Muscle of leg (tissue), 11 donors: ENCODE results near the gene PRKAR1B. TPM values are rescaled to one million over a fixed set of nuclear protein-coding genes. Genes with fewer than 3 reads are reported as not detected.

Source experiments
- DNase-seq: peaks from one replicate; pipeline ENCODE4 v3.0.0; 2013
- H3K27ac ChIP-seq: one replicate; pipeline ENCODE4 v1.5.1; 2013; ENCODE audit warnings: mild to moderate bottlenecking, low read length, control low read depth
- H3K27me3 ChIP-seq: one replicate; pipeline ENCODE4 v1.6.1; 2013; ENCODE audit warnings: low read length; ENCODE audit not compliant: control insufficient read depth, insufficient read depth
- H3K36me3 ChIP-seq: one replicate; pipeline ENCODE4 v1.6.1; 2013; ENCODE audit warnings: low read length; ENCODE audit not compliant: control insufficient read depth, insufficient read depth
- H3K4me1 ChIP-seq: one replicate; pipeline ENCODE4 v1.6.1; 2013; ENCODE audit warnings: low read length; ENCODE audit not compliant: control insufficient read depth, insufficient read depth
- H3K4me3 ChIP-seq: one replicate; pipeline ENCODE4 v1.5.1; 2013; ENCODE audit warnings: low read length, control low read depth
- H3K9me3 ChIP-seq: replicated peaks from 2 replicates; pipeline ENCODE4 v1.6.1; 2013; ENCODE audit warnings: low read depth, low read length; ENCODE audit not compliant: control insufficient read depth
- WGBS: methylation state at CpG from one replicate; pipeline ENCODE4 v1.1.5; 2013; ENCODE audit warnings: missing lambda C conversion rate; ENCODE audit not compliant: insufficient coverage; 5-methylcytosine and 5-hydroxymethylcytosine counted together
- polyA plus RNA-seq, 8 donors: library from polyadenylated mRNA; unstranded; fragments of 120-200 nt; gene quantifications; one replicate each; pipeline versions ENCODE4 v1.2.1 to v1.2.3, GENCODE V29; 2013; ENCODE audit warnings: inconsistent platforms in 1 of 8, low replicate concordance in 1 of 8; ENCODE audit not compliant: insufficient read length in 8 of 8, insufficient read depth in 1 of 8
- total RNA-seq: library from RNA; stranded (reverse); fragments of 120-200 nt; gene quantifications from one replicate; pipeline ENCODE4 v1.2.4, GENCODE V29; 2013

Gene PRKAR1B
- total and polyA plus RNA-seq, 9 donors, result 23.1 to 45.4 (median 35.0) TPM

DNA sequence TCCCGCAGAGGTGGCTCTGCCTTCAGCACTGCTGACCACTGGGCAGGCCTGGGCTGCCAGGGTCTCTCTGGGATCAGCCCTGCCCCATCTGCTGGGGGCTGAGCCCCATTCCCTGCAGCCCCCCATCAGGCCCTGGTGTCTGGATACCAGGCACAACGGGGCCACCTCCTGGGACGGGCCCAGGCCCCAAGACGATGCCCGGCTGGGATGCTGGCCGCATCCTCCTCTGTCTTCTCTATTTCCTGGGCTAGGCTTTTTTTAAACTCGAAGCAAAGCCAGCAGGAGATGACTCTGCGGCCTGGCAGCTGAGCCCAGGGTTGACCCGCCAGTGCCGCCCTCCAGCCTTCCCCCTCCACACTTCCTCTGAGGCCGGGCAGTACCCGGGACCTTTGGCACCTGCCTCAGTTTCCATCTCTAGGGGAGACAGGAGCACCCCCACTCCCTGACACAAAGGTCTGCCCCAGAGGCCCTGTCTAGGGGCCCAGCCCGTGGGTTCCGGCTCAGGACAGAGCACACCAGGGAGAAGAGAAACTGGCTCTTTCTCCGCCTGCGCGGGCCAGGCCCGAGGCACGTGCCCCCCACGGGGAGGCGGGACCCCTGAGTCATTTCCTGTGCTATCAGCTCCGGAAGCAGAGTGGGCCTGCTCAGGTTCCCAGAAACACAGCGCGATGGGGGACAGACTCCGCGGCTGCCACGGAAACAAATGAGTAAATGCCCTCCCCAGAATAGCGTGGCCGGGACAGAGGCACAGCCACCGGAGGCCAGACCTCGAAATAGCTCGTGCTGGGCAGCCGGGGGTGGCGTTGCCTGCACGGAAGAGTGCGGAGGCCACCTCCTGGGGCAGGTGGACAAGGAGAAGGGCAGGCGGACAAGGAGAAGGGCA lies 122.8 kb downstream of the PRKAR1B start:
- Histone ChIP-seq H3K4me3 (no peak overlapping the region), H3K4me1 (peaks cover 59% of the 10 kb centered on the region)
- peak; percentile 84 for DNase-seq

DNA sequence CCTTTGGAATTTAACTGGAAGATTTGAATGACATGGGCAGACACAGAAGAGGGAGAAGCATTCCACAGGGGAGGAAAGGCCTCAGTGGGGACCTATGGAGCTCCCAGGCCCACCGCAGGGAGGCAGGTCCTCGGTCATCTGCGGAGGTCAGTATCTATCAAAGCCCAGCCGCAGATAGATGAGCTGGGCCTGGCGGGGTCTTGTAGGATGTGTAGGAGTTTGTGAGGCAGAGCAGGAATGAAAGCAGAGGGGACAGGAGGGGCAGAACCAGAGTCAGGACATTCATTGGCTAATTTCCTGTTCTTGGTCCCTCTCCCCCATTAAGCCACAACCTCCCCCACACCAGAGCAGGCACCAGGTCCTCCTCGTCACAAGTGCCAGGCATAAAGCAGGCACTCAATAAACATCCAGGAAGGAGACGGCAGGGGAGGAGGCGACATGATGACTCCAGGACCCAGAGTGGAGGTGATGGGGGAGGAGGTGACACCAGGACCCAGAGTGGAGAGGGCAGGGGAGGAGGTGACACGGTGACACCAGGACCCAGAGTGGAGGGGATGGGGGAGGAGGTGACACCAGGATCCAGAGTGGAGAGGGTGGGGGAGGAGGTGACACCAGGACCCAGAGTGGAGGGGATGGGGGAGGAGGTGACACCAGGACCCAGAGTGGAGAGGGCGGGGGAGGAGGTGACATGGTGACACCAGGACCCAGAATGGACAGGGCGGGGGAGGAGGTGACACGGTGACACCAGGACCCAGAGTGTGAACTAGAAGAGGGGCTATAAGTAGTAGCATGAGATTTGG lies 123.7 kb downstream of the PRKAR1B start:
- H3K27me3 ChIP-seq, result no peaks in the 10 kb centered on the region
- WGBS, result 90% methylated on average over 9 of the region's 12 CpGs
- H3K9me3 ChIP-seq, result no peaks in the 10 kb centered on the region
- peaks cover 57% of the 10 kb centered on the region for H3K4me1 ChIP-seq
- no peak overlapping the region for H3K4me3 ChIP-seq
- DNase-seq, result no peak
- H3K27ac ChIP-seq, result peak overlapping the region; percentile 89
- H3K36me3 ChIP-seq, result peaks cover 12% of the 10 kb centered on the region

More for the DNA sequence above, 122.8 kb downstream of the PRKAR1B start:
- no peaks in the 10 kb centered on the region for H3K27me3 ChIP-seq
- peak overlapping the region; percentile 89 for H3K27ac ChIP-seq
- 39% methylated on average over 36 of the region's 37 CpGs for WGBS
- no peaks in the 10 kb centered on the region for H3K9me3 ChIP-seq
- H3K36me3 ChIP-seq, result peaks cover 12% of the 10 kb centered on the region

- Histone ChIP-seq H3K27ac (peak overlapping the region; percentile 6), H3K36me3 (peaks cover 12% of the 10 kb centered on the region), H3K4me3 (no peak overlapping the region), H3K4me1 (peaks cover 50% of the 10 kb centered on the region), H3K9me3 (no peaks in the 10 kb centered on the region), H3K27me3 (no peaks in the 10 kb centered on the region)
- DNase-seq, result no peak
- WGBS, result 71% methylated on average over 26 of the region's 38 CpGs
Observed at GRCh38 chr7:602341-603141, 124.5 kb downstream of the PRKAR1B start.

DNA sequence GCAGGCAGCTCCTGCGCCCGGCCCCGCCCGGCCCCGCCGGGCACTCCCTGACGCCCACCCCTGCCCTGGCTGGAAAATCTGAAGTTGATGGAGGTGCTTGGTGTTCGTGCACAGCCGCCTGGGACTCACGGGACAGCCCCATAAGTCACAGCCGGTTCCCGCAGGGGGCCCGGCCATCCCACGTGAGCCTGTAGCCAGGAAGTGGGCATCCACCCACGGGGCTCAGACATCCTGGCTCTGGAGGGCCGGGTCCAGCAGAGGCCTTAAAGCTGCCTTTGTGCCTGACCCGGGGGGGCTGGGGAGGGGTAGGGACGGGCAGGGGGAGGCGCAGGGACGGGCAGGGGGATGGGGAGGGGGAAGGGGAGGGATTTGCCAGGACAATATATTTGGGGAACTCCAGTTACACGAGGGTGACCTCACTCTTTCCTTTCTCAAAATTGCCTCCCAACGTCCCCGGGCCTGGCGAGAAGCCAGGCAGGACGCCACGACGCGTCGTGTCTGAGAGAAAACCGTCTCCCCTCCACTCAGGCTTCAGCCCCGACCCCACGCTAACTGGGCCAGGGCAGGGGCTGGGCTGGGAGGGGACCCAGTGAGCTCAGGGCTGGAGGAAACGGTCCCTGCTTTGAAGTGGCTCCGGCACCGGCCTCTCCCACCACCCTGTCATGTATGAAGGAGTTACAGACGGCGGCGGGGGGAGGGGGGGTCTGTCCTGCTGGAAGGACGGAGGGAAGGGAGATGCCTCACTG lies 125.3 kb downstream of the PRKAR1B start:
- H3K27ac ChIP-seq, result peak overlapping the region; percentile 17

GRCh38 chr7:601036-601594 lies 126.0 kb downstream of the PRKAR1B start:
- WGBS, result 59% methylated on average over 19 of the region's 22 CpGs
- no peak for DNase-seq
- H3K9me3 ChIP-seq, result no peaks in the 10 kb centered on the region
- H3K36me3 ChIP-seq, result peaks cover 12% of the 10 kb centered on the region
- peaks cover 50% of the 10 kb centered on the region for H3K4me1 ChIP-seq
- no peaks in the 10 kb centered on the region for H3K27me3 ChIP-seq
- H3K4me3 ChIP-seq, result no peak overlapping the region
- H3K27ac ChIP-seq, result peak overlapping the region; percentile 17

More for the DNA sequence above, 125.3 kb downstream of the PRKAR1B start:
- peaks cover 12% of the 10 kb centered on the region for H3K36me3 ChIP-seq
- 26% methylated on average over 32 of the region's 39 CpGs for WGBS
- DNase-seq, result peak; percentile 72
- no peaks in the 10 kb centered on the region for H3K9me3 ChIP-seq
- peaks cover 50% of the 10 kb centered on the region for H3K4me1 ChIP-seq
- no peak overlapping the region for H3K4me3 ChIP-seq
- H3K27me3 ChIP-seq, result no peaks in the 10 kb centered on the region

DNA sequence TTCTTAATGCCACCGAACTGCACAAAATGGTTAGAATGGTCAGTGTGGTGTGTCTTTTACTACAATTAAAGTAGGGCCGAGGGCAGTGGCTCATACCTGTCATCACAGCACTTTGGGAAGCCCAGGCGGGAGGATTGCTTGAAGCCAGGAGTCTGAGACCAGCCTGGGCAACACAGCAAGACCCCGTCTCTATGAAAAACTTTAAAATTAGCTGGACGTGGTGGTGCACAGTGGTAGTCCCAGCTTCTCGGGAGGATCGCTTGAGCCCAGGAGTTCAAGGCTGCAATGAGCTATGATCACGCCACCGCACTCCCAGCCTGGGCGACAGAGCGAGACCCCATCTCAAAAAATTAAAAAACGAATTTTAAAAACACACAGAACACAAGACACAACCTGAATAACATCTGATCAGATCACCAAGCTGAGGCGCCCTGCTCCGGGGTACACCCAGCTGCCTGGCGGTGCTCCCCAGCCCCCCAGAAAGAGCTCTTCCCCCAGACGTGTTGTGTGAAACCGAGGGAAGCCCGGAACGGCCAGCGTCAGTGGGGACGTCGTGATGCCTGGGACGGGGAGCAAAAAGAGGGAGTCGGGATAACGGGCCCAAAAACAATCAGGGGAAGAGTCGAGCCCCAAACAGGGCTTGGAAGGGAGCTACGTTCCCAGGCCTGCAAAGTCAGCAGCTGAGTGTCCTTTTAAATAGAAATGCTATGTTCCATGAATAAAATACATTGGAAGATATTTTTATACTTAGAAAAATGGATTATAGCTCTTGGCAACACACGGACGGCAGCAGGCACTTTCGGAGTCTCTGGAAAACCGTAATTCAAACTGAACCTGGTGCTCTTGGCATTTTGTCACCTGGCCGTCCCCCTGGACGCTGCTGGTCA lies 126.7 kb downstream of the PRKAR1B start:
- WGBS, result 73% methylated on average over 30 of the region's 33 CpGs
- DNase-seq, result peak; percentile 46
- Histone ChIP-seq H3K4me1 (peaks cover 49% of the 10 kb centered on the region), H3K36me3 (peaks cover 11% of the 10 kb centered on the region), H3K27ac (no peak overlapping the region), H3K4me3 (no peak overlapping the region), H3K9me3 (peaks cover 3% of the 10 kb centered on the region), H3K27me3 (peaks cover 2% of the 10 kb centered on the region)

- no peak overlapping the region for H3K27ac ChIP-seq
- no peak for DNase-seq
- peaks cover 11% of the 10 kb centered on the region for H3K36me3 ChIP-seq
- H3K27me3 ChIP-seq, result peaks cover 2% of the 10 kb centered on the region
- H3K4me1 ChIP-seq, result peaks cover 37% of the 10 kb centered on the region
- peaks cover 3% of the 10 kb centered on the region for H3K9me3 ChIP-seq
- WGBS, result 86% methylated on average over 15 of the region's 19 CpGs
- no peak overlapping the region for H3K4me3 ChIP-seq
Observed at GRCh38 chr7:598899-599298, 128.2 kb downstream of the PRKAR1B start.

GRCh38 chr7:597348-598178 lies 129.5 kb downstream of the PRKAR1B start:
- H3K4me3 ChIP-seq, result no peak overlapping the region
- DNase-seq, result no peak
- peaks cover 3% of the 10 kb centered on the region for H3K9me3 ChIP-seq
- no peak overlapping the region for H3K27ac ChIP-seq
- WGBS, result 89% methylated on average over 34 of the region's 35 CpGs
- peaks cover 2% of the 10 kb centered on the region for H3K27me3 ChIP-seq
- H3K36me3 ChIP-seq, result peaks cover 11% of the 10 kb centered on the region
- peaks cover 40% of the 10 kb centered on the region for H3K4me1 ChIP-seq
